ENCODE measurements around the gene NOM1. TPM values are rescaled to one million over a fixed set of nuclear protein-coding genes. Genes with fewer than 3 reads are reported as not detected.

The NOM1 gene
- total and polyA plus RNA-seq, 2 experiments from 2014 or later = 17.7 to 36.5 TPM

DNA sequence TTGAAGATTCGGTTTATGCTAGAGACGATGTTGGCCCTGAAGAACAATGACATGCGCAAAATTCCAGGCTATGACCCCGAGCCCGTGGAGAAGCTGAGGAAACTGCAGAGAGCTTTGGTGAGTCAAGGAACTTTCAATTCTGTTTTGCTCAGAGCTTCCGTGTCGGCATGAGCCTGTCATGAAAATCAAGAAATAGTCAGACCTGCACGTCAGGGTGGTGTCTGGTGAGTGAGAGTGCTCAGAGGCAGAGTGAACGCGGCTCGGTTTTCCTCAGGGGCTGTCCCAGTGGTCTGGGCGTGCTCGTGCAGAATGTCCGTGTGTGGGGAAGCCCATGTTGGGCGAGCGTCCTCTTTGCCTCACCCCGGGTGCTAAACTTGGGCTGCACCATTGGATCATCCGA lies 12.6 kb downstream of the NOM1 start:
- peaks cover 6% of the 10 kb centered on the region for H3K27me3 Mint-ChIP-seq (ENCODE audit: insufficient read depth, low read depth, poor library complexity)
- Histone ChIP-seq H3F3A (replicated peaks; ENCODE audit: low read depth) (no peaks in the 10 kb centered on the region), H3K4me3 (no peak overlapping the region), H3K79me2 (replicated peaks; ENCODE audit: insufficient read depth) (peaks cover 17% of the 10 kb centered on the region), H3K36me3 (ENCODE audit: insufficient read depth) (peaks cover 72% of the 10 kb centered on the region), H3K27me3 (ENCODE audit: insufficient read depth) (no peaks in the 10 kb centered on the region), H2AFZ (no peak overlapping the region), H3K27ac (ENCODE audit: low read depth) (no peak overlapping the region), H3K4me2 (no peak overlapping the region), H4K20me1 (replicated peaks; ENCODE audit: insufficient read depth) (peaks cover 36% of the 10 kb centered on the region), H3K4me1 (ENCODE audit: insufficient read depth) (no peaks in the 10 kb centered on the region), H3K9me2 (ENCODE audit: insufficient read depth) (no peaks in the 10 kb centered on the region)
- ATAC-seq = no peak
- no peak overlapping the region for H3K4me3 Mint-ChIP-seq
- peaks cover 89% of the 10 kb centered on the region for H3K36me3 Mint-ChIP-seq (ENCODE audit: low read depth)
- no peaks in the 10 kb centered on the region for H3K4me1 Mint-ChIP-seq
- no peak for DNase-seq (ENCODE audit: low spot score)
- no peak overlapping the region for H3K27ac Mint-ChIP-seq
- TF ChIP-seq, protein P1, sequence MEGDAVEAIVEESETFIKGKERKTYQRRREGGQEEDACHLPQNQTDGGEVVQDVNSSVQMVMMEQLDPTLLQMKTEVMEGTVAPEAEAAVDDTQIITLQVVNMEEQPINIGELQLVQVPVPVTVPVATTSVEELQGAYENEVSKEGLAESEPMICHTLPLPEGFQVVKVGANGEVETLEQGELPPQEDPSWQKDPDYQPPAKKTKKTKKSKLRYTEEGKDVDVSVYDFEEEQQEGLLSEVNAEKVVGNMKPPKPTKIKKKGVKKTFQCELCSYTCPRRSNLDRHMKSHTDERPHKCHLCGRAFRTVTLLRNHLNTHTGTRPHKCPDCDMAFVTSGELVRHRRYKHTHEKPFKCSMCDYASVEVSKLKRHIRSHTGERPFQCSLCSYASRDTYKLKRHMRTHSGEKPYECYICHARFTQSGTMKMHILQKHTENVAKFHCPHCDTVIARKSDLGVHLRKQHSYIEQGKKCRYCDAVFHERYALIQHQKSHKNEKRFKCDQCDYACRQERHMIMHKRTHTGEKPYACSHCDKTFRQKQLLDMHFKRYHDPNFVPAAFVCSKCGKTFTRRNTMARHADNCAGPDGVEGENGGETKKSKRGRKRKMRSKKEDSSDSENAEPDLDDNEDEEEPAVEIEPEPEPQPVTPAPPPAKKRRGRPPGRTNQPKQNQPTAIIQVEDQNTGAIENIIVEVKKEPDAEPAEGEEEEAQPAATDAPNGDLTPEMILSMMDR (conservative IDR thresholded peaks at IDR 0.05; ENCODE audit: low read depth in 2 of 2) = no peak
- TF ChIP-seq EZH2phosphoT487 (IDR thresholded peaks at IDR 0.05; ENCODE audit: unreplicated experiment) = no peak
- no peak for TF ChIP-seq JUNB (IDR thresholded peaks at IDR 0.05; ENCODE audit: unreplicated experiment)
- TF ChIP-seq EZH2 (IDR thresholded peaks at IDR 0.05; ENCODE audit: low read depth, unreplicated experiment) = no peak
- TF ChIP-seq, protein P2, sequence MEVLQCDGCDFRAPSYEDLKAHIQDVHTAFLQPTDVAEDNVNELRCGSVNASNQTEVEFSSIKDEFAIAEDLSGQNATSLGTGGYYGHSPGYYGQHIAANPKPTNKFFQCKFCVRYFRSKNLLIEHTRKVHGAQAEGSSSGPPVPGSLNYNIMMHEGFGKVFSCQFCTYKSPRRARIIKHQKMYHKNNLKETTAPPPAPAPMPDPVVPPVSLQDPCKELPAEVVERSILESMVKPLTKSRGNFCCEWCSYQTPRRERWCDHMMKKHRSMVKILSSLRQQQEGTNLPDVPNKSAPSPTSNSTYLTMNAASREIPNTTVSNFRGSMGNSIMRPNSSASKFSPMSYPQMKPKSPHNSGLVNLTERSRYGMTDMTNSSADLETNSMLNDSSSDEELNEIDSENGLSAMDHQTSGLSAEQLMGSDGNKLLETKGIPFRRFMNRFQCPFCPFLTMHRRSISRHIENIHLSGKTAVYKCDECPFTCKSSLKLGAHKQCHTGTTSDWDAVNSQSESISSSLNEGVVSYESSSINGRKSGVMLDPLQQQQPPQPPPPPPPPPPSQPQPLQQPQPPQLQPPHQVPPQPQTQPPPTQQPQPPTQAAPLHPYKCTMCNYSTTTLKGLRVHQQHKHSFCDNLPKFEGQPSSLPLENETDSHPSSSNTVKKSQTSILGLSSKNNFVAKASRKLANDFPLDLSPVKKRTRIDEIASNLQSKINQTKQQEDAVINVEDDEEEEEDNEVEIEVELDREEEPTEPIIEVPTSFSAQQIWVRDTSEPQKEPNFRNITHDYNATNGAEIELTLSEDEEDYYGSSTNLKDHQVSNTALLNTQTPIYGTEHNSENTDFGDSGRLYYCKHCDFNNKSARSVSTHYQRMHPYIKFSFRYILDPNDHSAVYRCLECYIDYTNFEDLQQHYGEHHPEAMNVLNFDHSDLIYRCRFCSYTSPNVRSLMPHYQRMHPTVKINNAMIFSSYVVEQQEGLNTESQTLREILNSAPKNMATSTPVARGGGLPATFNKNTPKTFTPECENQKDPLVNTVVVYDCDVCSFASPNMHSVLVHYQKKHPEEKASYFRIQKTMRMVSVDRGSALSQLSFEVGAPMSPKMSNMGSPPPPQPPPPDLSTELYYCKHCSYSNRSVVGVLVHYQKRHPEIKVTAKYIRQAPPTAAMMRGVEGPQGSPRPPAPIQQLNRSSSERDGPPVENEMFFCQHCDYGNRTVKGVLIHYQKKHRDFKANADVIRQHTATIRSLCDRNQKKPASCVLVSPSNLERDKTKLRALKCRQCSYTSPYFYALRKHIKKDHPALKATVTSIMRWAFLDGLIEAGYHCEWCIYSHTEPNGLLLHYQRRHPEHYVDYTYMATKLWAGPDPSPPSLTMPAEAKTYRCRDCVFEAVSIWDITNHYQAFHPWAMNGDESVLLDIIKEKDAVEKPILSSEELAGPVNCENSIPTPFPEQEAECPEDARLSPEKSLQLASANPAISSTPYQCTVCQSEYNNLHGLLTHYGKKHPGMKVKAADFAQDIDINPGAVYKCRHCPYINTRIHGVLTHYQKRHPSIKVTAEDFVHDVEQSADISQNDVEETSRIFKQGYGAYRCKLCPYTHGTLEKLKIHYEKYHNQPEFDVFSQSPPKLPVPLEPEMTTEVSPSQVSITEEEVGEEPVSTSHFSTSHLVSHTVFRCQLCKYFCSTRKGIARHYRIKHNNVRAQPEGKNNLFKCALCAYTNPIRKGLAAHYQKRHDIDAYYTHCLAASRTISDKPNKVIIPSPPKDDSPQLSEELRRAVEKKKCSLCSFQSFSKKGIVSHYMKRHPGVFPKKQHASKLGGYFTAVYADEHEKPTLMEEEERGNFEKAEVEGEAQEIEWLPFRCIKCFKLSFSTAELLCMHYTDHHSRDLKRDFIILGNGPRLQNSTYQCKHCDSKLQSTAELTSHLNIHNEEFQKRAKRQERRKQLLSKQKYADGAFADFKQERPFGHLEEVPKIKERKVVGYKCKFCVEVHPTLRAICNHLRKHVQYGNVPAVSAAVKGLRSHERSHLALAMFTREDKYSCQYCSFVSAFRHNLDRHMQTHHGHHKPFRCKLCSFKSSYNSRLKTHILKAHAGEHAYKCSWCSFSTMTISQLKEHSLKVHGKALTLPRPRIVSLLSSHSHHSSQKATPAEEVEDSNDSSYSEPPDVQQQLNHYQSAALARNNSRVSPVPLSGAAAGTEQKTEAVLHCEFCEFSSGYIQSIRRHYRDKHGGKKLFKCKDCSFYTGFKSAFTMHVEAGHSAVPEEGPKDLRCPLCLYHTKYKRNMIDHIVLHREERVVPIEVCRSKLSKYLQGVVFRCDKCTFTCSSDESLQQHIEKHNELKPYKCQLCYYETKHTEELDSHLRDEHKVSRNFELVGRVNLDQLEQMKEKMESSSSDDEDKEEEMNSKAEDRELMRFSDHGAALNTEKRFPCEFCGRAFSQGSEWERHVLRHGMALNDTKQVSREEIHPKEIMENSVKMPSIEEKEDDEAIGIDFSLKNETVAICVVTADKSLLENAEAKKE (CRISPR knock-in tag; IDR thresholded peaks at IDR 0.05) = no peak
- TF ChIP-seq STAT1 (IDR thresholded peaks at IDR 0.05; ENCODE audit: unreplicated experiment) = no peak
- TF ChIP-seq, protein P3, sequence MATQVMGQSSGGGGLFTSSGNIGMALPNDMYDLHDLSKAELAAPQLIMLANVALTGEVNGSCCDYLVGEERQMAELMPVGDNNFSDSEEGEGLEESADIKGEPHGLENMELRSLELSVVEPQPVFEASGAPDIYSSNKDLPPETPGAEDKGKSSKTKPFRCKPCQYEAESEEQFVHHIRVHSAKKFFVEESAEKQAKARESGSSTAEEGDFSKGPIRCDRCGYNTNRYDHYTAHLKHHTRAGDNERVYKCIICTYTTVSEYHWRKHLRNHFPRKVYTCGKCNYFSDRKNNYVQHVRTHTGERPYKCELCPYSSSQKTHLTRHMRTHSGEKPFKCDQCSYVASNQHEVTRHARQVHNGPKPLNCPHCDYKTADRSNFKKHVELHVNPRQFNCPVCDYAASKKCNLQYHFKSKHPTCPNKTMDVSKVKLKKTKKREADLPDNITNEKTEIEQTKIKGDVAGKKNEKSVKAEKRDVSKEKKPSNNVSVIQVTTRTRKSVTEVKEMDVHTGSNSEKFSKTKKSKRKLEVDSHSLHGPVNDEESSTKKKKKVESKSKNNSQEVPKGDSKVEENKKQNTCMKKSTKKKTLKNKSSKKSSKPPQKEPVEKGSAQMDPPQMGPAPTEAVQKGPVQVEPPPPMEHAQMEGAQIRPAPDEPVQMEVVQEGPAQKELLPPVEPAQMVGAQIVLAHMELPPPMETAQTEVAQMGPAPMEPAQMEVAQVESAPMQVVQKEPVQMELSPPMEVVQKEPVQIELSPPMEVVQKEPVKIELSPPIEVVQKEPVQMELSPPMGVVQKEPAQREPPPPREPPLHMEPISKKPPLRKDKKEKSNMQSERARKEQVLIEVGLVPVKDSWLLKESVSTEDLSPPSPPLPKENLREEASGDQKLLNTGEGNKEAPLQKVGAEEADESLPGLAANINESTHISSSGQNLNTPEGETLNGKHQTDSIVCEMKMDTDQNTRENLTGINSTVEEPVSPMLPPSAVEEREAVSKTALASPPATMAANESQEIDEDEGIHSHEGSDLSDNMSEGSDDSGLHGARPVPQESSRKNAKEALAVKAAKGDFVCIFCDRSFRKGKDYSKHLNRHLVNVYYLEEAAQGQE (IDR thresholded peaks at IDR 0.05; ENCODE audit: unreplicated experiment) = no peak
- no peak for TF ChIP-seq ZNF114 (CRISPR knock-in tag; IDR thresholded peaks at IDR 0.05)
- TF ChIP-seq NANOG (IDR thresholded peaks at IDR 0.05; ENCODE audit: borderline replicate concordance) = no peak
- TF ChIP-seq CREB1 (CRISPR knock-in tag; IDR thresholded peaks at IDR 0.05; ENCODE audit: low read depth) = no peak
- no peak for TF ChIP-seq POLR2AphosphoS5 (IDR thresholded peaks at IDR 0.05; ENCODE audit: low read depth)
- TF ChIP-seq, protein P4, sequence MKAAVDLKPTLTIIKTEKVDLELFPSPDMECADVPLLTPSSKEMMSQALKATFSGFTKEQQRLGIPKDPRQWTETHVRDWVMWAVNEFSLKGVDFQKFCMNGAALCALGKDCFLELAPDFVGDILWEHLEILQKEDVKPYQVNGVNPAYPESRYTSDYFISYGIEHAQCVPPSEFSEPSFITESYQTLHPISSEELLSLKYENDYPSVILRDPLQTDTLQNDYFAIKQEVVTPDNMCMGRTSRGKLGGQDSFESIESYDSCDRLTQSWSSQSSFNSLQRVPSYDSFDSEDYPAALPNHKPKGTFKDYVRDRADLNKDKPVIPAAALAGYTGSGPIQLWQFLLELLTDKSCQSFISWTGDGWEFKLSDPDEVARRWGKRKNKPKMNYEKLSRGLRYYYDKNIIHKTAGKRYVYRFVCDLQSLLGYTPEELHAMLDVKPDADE (IDR thresholded peaks at IDR 0.05) = no peak
- no peak for TF ChIP-seq ZNF331 (CRISPR knock-in tag; IDR thresholded peaks at IDR 0.05; ENCODE audit: low read depth)
- H3K9me3 Mint-ChIP-seq = no peaks in the 10 kb centered on the region

All from GM23338 (cell line).